ENCODE results near the gene RASAL2.
"Not testable (repeated sequence)": the region's sequence is repeated elsewhere in the genome, so short reads cannot be mapped to it uniquely, and the experiment has no call there.

The RASAL2 gene

GRCh38 chr1:178492341-178492740 is 398.4 kb downstream of the RASAL2 start:
- no peak for DNase-seq (ENCODE audit: low read depth, low spot score)

- no peak for DNase-seq (ENCODE audit: low read depth, low spot score)
Measured at GRCh38 chr1:178493301-178493741, 399.4 kb downstream of the RASAL2 start.

DNA sequence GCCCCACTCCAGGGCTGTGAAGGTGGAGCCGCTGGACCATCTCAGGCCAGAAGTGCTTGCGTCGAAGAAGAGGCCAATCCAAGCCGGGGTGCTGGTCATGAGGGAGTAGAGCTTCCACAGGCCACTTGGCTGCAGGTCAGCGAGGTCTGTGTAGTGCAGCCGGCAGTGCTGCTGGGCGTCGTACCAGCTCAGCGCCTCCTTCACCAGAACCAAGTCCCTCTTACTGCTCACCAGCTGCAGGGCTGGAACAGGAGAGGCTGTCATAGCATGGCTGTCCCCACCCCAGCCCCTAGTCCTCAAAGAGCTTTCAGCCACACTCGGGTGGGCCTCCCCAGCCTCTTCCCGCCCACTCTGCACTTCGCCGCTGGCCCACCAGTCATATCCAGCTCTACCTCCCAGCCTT is 400.7 kb downstream of the RASAL2 start:
- no peak for DNase-seq (ENCODE audit: low read depth, low spot score)

GRCh38 chr1:178495158-178495557 is 401.3 kb downstream of the RASAL2 start:
- no peak for DNase-seq (ENCODE audit: low read depth, low spot score)

DNA sequence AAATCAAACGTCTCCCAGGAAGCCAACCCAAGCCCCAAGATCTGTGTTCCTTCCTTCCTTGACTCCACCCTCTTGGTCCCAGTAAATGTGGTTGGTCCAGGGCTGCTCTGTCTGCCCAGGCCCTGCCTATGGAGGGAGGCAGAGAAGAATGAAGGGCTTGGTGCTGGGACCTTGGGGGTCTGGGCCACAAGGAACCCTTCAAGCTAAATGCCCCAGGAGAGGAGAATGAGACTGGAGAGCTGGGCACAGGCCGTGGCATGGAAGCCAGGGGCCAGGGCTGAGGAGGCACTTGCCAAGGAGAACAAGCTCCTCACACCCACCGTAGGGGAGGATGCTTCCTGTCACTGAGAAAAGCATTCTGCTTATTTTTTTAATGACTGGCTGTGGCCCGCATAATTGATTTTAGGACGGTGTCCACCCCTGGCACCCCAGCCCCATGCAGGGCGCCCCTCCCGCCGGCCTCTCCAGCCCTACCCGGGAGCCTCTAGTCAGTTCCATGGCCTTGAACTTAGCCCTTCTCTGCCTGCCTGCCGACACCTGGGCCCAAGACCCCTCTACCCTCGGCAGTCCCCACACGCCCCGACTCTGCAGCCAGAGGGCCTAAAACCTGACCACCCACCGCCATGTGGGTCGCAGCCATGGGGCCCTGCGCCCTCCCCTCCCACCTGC is 402.0 kb downstream of the RASAL2 start:
- no peak for DNase-seq (ENCODE audit: low read depth, low spot score)

- no peak for DNase-seq (ENCODE audit: low read depth, low spot score)
Measured at GRCh38 chr1:178496410-178497135, 402.7 kb downstream of the RASAL2 start, which contains the start of gene CLEC20A. Gene CLEC20A, minus strand, starts transcription at chr1:178496964. Its CDS starts 25 bp downstream, at chr1:178496939.

DNA sequence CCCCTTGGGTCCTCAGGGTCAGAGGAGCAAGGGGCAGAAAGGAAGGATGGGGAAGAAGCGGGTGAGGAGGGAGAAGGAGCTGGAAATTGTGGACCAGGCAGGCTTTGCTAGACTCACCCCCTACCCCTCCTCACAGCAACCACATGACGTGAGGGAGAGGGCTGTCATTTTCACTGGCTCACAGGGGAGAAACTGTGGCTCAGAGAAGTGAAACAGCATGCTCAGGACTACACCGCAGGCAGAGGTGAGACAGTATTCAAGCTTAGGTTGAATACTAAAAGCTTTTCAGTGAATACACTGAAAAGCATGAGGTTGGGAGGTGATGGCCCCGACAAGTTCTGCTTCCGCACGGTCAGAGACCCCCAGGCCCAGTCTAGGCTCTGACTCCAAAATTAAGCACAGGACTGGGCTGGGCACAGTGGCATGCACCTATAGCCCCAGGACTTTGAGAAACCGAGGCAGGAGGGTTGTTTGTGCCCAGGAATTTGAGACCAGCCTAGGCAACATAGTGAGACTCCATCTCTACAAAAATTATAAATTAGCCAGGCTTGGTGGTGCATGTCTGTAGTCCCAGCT is 404.1 kb downstream of the RASAL2 start:
- DNase-seq (ENCODE audit: low read depth, low spot score), result no peak

- DNase-seq (ENCODE audit: low read depth, low spot score), result no peak
Measured at GRCh38 chr1:178498896-178499675, 405.2 kb downstream of the RASAL2 start.

DNA sequence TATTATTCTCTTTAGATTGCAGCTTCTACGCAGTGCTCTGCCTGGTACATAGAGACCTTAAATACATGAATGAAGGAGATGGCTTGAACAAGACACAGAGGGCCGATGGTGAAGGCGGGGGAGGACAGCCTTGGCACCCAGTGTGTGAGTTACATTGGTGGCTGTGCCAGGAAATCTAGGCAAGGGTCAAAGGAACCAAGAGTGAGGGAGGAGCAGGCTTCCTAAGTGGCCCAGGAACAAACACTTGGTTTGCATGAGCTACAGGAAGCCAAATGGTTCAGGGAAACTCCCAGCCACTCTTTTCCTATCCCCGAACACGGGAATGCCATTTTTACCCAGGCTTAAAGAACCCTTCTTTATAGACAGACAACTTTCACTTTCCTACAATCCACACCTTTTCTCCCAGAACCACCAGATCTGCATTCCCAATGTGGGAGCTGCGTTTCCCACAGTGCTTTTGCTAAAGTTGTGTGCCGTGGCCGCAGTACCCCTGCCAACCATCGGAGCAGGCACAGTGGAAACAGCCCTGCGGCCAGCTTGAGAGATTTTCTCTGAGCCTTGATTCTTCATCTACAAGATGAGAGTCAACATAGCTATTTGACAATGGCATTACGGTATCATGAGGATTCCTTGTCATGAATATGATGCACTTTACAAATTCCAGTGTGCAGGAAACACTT is 406.3 kb downstream of the RASAL2 start:
- no peak for DNase-seq (ENCODE audit: low read depth, low spot score)

- no peak for DNase-seq (ENCODE audit: low read depth, low spot score)
Measured at GRCh38 chr1:178500936-178501554, 407.1 kb downstream of the RASAL2 start.

DNA sequence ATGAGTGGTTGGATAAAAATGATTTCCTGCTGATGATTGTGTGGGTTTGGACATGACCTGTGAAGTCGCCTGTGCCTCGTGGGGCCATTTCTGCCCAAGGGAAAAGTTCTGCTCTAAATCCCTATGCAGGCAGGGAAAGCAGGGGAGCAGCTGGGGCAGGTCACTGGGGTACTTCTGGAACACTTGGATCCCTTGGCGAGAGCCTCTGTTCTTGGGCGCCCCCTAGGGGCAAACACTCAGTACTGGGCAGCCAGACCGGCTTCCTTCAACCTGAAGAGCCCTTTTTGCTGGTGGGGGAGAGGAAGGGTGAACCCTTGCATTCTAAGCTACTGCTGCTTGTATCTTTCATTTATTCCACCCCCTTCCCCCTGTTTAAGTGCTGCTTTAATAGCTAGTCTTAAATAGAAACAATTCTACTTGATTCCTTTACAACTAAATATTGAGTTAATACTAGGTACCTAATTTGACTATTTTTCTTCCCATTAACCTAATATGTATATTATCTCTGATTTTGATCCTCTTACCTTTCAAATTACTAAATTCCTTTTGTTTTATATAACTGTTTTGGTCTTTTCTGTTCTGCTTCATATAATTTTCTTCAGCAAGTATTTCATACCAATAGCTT is 407.9 kb downstream of the RASAL2 start:
- DNase-seq (ENCODE audit: low read depth, low spot score), result no peak

GRCh38 chr1:178502330-178502714 is 408.4 kb downstream of the RASAL2 start:
- no peak for DNase-seq (ENCODE audit: low read depth, low spot score)

DNA sequence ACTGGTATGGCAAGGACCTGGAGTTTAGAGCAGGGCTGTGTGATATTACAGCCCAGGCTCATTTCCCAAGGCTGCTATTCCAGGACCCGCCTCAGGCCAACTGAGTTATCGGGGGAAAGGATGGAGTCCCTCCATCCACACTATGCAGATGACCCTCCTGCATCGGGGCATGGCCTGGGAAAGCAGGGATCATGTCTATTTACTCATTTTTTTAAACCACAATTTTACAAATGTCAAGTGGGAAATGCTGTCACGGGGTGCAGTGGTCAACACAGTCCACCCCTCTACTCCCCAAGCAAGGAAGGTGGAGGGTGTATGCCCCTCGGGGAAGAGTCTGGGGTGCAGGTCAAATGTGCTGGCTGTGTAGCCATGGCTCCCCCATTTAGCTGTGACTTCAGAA is 409.0 kb downstream of the RASAL2 start:
- no peak for DNase-seq (ENCODE audit: low read depth, low spot score)

DNA sequence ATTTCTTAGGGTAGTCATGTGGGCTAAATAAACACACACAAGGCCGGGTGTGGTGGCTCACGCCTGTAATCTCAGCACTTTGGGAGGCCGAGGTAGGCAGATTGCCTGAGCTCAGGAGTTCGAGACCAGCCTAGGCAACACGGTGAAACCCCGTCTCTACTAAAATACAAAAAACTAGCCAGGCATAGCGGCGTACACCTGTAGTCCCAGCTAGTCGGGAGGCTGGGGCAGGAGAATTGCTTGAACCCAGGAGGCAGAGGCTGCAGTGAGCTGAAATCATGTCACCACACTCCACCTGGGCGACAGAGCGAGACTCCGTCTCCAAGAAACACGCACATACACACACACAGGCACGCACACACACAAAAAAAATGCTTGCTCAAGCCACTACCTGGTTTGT is 409.4 kb downstream of the RASAL2 start:
- DNase-seq (ENCODE audit: low read depth, low spot score), result not testable (repeated sequence)

GRCh38 chr1:178503849-178504248 is 409.9 kb downstream of the RASAL2 start:
- DNase-seq (ENCODE audit: low read depth, low spot score), result no peak

DNA sequence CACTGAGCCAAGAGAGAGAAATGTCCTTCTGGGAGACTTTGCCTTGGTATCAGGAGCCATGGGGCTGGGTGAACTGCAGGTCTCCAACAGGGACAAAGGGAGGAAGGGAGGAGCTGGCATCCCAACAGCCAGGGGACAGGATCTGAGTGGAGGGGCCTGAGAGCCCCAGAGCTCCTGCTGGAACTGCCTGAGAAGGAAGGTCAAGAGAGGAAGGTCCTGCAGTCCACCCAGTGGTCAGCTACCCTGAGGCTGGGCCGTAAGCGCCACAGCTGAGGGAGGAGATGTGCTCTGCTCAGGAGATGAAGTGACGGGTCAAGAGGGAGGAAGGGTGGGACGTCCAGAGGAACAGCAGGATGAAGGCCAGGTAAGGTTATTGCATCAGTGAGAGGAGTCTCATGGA is 410.4 kb downstream of the RASAL2 start:
- no peak for DNase-seq (ENCODE audit: low read depth, low spot score)

- no peak for DNase-seq (ENCODE audit: low read depth, low spot score)
Measured at GRCh38 chr1:178506177-178506576, 412.3 kb downstream of the RASAL2 start.

DNA sequence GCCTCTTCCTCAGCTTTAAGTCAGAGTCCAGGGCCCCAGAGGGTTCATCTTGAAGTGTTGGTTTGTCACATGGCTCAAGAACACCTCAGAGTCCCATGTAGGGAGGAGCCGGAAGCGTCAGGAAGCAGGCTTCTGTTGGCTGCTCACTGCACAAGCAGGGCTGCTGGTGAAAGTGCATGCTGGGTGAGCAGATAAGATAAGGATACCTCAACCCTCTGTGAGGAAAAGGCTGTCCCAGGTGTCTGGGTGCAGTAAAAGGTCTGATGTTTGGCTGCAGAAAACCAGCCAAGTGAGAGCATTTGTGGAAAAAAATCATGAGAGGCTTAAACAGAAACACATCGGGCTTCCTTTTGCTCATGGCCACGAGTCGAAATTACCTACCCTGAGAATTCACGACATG is 412.8 kb downstream of the RASAL2 start:
- DNase-seq (ENCODE audit: low read depth, low spot score), result no peak

- DNase-seq (ENCODE audit: low read depth, low spot score), result no peak
Measured at GRCh38 chr1:178509414-178510007, 415.6 kb downstream of the RASAL2 start.

DNA sequence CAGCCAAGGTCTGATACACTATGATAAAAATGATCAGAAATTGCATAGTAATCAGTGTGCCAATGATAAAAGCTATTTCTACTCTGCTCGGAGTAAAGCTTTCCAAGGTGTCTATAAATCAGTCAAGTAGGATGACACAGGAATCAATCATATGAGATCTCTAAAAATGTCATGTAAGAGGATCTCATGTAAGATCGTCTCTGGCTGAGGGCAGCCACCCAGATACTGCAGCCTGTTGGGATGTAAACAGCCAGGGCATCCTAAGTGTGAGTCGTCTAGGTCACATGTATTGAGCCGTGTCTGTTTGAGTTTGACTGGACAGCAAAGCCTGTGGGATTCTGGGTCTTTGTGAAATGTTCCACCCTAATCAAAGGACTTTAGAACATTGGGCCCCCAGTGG is 416.3 kb downstream of the RASAL2 start:
- no peak for DNase-seq (ENCODE audit: low read depth, low spot score)
